Common myeloid progenitor, CD34-positive (primary cell): ENCODE measurements around the gene SHC4.
A peak's percentile ranks its signal among the peaks of the same experiment; 100 is the strongest.
"Not testable (repeated sequence)": the region's sequence is repeated elsewhere in the genome, so short reads cannot be mapped to it uniquely, and the experiment has no call there.

ENCODE experiments used
- CTCF ChIA-PET: fragments of 350-600 bp; sonication (Branson Sonifier 250); formaldehyde crosslinking; loops from one replicate; lab custom pipeline; 2021; ENCODE audit warnings: antibody characterized with exemption; lab: Charles Lee
- POLR2A ChIA-PET: fragments of 350-600 bp; sonication (Branson Sonifier 250); formaldehyde crosslinking; loops from one replicate; lab custom pipeline; 2021; ENCODE audit warnings: antibody characterized with exemption; lab: Charles Lee
- DNase-seq, 3 donors: peaks; one replicate each; pipeline versions ENCODE4 v3.0.0 to v3.0.0-alpha.2; 2013
- H3K27ac ChIP-seq, 2 experiments: 1 replicate in 1 of 2; 2 replicates in 1 of 2; pipeline ENCODE4 v1.7.0; 2013; ENCODE audit warnings: inconsistent platforms in 2 of 2, low read length in 2 of 2, mild to moderate bottlenecking in 2 of 2, low read depth in 1 of 2, moderate library complexity in 1 of 2; ENCODE audit not compliant: severe bottlenecking in 2 of 2, insufficient read depth in 1 of 2, poor library complexity in 1 of 2
- H3K27me3 ChIP-seq, 5 experiments: replicated peaks in 2 of 5; 1 replicate in 3 of 5; 2 replicates in 2 of 5; pipeline versions ENCODE4 v1.6.1 to v1.7.0; 2013; ENCODE audit warnings: low read length in 4 of 5, mild to moderate bottlenecking in 2 of 5, moderate library complexity in 2 of 5, inconsistent platforms in 1 of 5; ENCODE audit not compliant: insufficient read depth in 5 of 5, control insufficient read depth in 4 of 5
- H3K36me3 ChIP-seq, 4 experiments: 1 replicate in 2 of 4; 2 replicates in 2 of 4; pipeline versions ENCODE4 v1.6.1 to v1.7.0; 2013; ENCODE audit warnings: low read length in 3 of 4, control low read depth in 1 of 4, mild to moderate bottlenecking in 1 of 4; ENCODE audit not compliant: control insufficient read depth in 4 of 4, insufficient read depth in 4 of 4
- H3K4me1 ChIP-seq, 4 experiments: 1 replicate in 3 of 4; 2 replicates in 1 of 4; pipeline versions ENCODE4 v1.6.1 to v1.7.1; 2013; ENCODE audit warnings: low read length in 3 of 4, mild to moderate bottlenecking in 3 of 4, control low read depth in 1 of 4, inconsistent platforms in 1 of 4, moderate library complexity in 1 of 4; ENCODE audit not compliant: control insufficient read depth in 4 of 4, insufficient read depth in 4 of 4; ENCODE audit errors: control extremely low read depth in 1 of 4
- H3K4me3 ChIP-seq, 7 experiments: 1 replicate in 4 of 7; 2 replicates in 3 of 7; pipeline versions ENCODE4 v1.5.1 to v1.7.0; 2013; ENCODE audit warnings: mild to moderate bottlenecking in 7 of 7, low read length in 6 of 7, moderate library complexity in 6 of 7, inconsistent platforms in 2 of 7, low read depth in 2 of 7, control low read depth in 1 of 7; ENCODE audit not compliant: insufficient read depth in 4 of 7, control insufficient read depth in 1 of 7; ENCODE audit errors: extremely low read depth in 1 of 7
- H3K9me3 ChIP-seq, 5 experiments: 1 replicate in 4 of 5; 2 replicates in 1 of 5; pipeline versions ENCODE4 v1.6.1 to v1.7.1; 2013; ENCODE audit warnings: low read length in 4 of 5, mild to moderate bottlenecking in 2 of 5, inconsistent platforms in 1 of 5, low read depth in 1 of 5, moderate library complexity in 1 of 5; ENCODE audit not compliant: control insufficient read depth in 4 of 5, insufficient read depth in 2 of 5; ENCODE audit errors: control extremely low read depth in 1 of 5
- WGBS: methylation state at CpG from one replicate; pipeline ENCODE4 v1.1.5; 2013; ENCODE audit not compliant: insufficient coverage; 5-methylcytosine and 5-hydroxymethylcytosine counted together

The SHC4 gene

DNA sequence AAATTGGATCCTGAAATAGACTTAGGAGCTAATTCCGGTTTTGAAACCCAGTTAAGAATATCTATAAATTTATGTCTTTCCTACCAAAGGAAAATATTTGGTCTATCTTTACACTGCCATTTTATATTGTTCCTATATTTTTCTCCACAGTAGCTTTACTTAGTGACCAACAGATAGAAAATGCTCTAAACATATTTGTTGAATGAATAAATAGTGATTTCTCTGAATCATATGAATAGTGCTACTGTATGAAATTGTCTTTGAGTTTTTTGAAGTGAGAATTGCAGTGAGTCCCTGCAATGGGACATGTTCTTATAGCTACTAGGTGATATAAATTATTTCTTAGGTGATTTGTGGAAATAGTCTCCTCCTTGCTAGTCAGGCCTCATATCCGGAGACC lies 104.3 kb downstream of the SHC4 start:
- H3K27ac ChIP-seq = no peak overlapping the region
- H3K4me1 ChIP-seq = peaks cover 2 to 24% (median 12%) of the 10 kb centered on the region in 4 experiments
- no peak for DNase-seq
- 100% methylated on average over 1 of the region's 2 CpGs for WGBS
- no peaks in the 10 kb centered on the region for H3K9me3 ChIP-seq
- ChIA-PET CTCF (interaction anchor here (0.7 to 4.9 kb wide), 6 partner anchors 11 to 1286 kb away, joined by 3 to 26 read pairs (median 3); no protein-coding TSS in a partner anchor), POLR2A (no interaction called here)
- H3K36me3 ChIP-seq = no peaks in the 10 kb centered on the region
- no peaks in the 10 kb centered on the region for H3K27me3 ChIP-seq
- no peak overlapping the region for H3K4me3 ChIP-seq

DNA sequence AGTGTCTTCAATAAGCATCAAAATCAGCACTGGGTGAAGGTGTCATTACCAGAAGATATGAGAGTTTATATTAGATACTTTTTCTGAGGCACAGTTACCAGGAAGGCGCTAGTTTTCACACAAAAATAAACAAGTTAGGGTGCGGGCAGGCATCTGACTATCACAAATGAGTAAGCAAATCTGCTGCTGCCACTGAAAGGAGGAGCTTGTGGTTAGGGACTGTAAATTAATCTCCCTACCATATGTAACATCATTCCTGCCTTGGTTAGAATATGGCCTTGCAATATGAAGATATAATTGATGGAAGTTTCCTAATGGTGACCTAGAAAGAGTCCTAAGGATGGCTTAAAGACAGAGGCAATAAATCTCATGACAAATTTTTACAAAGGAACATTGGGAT lies 105.3 kb downstream of the SHC4 start:
- ChIA-PET POLR2A (no interaction called here), CTCF (interaction anchor here (1.0 to 4.9 kb wide), 4 partner anchors 12 to 1287 kb away, joined by 3 to 24 read pairs (median 3); no protein-coding TSS in a partner anchor)
- no peaks in the 10 kb centered on the region for H3K9me3 ChIP-seq
- DNase-seq = peak; percentile 76 to 93 (median 85)
- H3K4me3 ChIP-seq = peak overlapping the region in 1 of 7 experiments; percentile 38
- WGBS = no CpG with 5 or more reads among the region's 2 CpGs
- no peaks in the 10 kb centered on the region for H3K27me3 ChIP-seq
- H3K4me1 ChIP-seq = peaks cover 2 to 24% (median 12%) of the 10 kb centered on the region in 4 experiments
- peak overlapping the region; percentile 30 to 35 for H3K27ac ChIP-seq
- H3K36me3 ChIP-seq = no peaks in the 10 kb centered on the region

DNA sequence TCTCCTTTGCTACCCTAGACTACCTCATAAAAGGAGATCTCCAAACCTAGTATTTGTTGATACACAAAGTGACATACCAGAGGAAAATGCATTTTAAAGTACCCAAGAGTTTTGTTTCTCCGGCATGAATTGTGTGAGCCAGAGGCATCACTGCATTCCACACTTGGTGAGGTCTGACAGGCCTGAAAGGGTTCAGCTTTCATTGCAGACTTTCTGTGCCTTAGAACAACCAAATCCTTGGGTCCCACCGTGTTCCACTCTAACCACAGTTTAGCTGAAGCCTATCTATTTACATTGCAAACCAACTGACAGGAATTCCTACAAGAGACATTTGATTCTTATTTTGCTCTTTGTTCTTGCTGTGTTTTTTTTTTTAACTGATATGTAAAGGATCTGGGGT lies 106.8 kb downstream of the SHC4 start:
- no peak for DNase-seq
- Histone ChIP-seq H3K9me3 (no peaks in the 10 kb centered on the region), H3K36me3 (no peaks in the 10 kb centered on the region), H3K4me1 (peaks cover 2 to 21% (median 10%) of the 10 kb centered on the region in 4 experiments), H3K27me3 (no peaks in the 10 kb centered on the region), H3K4me3 (no peak overlapping the region), H3K27ac (no peak overlapping the region)
- POLR2A ChIA-PET = no interaction called here
- 100% methylated on average over 1 of the region's 2 CpGs for WGBS
- CTCF ChIA-PET = interaction anchor here (1.3 kb wide), 1 partner anchor 55 kb away, joined by 3 read pairs; no protein-coding TSS in a partner anchor

DNA sequence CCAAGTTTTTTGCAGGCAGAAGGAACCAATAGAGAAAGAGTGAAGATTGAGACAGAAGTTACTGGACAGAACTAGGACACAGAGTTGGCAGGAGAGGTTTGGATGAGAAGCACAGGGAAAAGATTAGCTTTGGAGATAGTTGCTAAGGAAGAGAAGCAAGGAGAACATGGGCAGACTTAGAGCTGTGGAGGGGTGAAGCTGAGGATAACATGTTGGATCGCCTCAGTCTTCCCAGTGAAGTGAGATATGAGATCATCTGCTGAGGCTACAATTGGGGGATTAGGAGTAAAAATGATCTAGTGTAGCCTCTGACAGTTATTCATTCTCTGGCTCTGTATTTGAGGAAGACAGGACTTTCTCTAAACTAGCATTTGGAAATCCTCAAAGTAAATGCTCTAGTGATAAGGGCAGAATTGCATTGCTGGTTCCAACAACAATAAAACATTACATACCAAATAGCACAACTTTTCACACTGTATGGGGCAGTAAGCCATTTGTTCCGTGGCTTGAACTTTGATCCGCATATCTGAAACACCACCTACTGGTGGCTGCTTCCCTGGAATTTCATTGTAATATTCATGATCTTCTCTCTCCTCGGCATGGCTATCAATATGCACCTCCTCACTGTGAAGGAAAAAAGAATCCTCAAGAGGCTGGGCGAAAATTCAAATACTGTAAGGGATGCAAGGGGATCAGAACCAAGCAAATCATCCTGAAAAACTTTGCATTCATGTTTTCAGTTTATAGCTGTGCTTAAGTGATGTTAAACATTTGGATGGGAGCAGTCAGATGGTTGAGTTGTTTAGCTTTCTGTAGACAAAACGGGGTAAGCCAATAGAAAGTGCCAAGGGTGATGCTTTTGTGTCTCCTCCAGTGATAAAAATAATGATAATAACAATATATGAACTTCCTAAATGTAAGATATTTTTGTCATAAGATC lies 107.9 kb downstream of the SHC4 start:
- Histone ChIP-seq H3K36me3 (no peaks in the 10 kb centered on the region), H3K27me3 (no peaks in the 10 kb centered on the region), H3K9me3 (no peaks in the 10 kb centered on the region), H3K27ac (no peak overlapping the region), H3K4me3 (no peak overlapping the region), H3K4me1 (peaks cover 2 to 21% (median 10%) of the 10 kb centered on the region in 4 experiments)
- CTCF ChIA-PET = interaction anchor here (0.9 to 1.1 kb wide), 2 partner anchors 494 to 497 kb away, joined by 3 read pairs; no protein-coding TSS in a partner anchor
- 58% methylated on average over 3 of the region's 6 CpGs for WGBS
- POLR2A ChIA-PET = no interaction called here
- peak; percentile 24 to 28 (median 25) for DNase-seq

DNA sequence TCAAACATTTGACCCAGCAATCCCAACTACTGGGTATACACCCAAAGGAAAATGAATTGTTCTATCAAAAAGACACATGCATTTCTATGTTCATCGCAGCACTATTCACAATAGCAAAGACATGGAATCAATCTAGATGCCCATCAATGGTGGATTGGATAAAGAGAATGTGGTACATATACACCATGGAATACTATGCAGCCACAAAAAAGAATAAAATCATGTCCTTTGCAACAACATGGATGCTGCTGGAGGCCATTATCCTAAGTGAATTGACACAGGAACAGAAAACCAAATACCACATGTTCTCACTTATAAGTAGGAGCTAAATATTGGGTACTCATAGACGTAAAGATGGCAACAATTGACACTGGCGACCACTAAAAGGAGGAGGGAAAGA lies 109.3 kb downstream of the SHC4 start:
- H3K27ac ChIP-seq, H3K9me3 ChIP-seq, H3K36me3 ChIP-seq, H3K27me3 ChIP-seq, DNase-seq, POLR2A ChIA-PET, H3K4me3 ChIP-seq, CTCF ChIA-PET: not testable (repeated sequence)
- no CpG with 5 or more reads among the region's 3 CpGs for WGBS
- peaks cover 2 to 19% (median 10%) of the 10 kb centered on the region in 4 experiments for H3K4me1 ChIP-seq

DNA sequence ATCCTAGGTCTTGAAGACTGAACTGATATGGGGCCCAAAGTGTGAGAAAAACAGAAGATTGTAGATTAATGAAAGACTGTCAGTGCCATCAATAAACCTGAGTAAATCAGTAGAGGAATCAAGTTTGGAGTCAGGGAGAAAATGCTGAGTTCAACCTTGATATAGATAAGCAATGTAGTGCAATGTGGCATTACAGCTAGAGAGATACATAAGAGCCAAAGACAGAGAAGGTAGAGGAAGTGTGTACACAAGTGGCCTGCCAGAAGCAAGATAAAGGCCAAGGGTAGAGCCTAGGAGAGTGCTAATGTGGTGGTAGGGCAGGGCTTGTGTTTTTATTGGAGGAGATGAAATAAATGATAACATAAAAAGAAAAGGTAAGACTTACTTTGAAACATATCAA lies 111.8 kb downstream of the SHC4 start:
- H3K4me3 ChIP-seq = no peak overlapping the region
- CTCF ChIA-PET = no interaction called here
- H3K36me3 ChIP-seq = no peaks in the 10 kb centered on the region
- POLR2A ChIA-PET = no interaction called here
- no peaks in the 10 kb centered on the region for H3K27me3 ChIP-seq
- H3K9me3 ChIP-seq = no peaks in the 10 kb centered on the region
- no peak for DNase-seq
- no peak overlapping the region for H3K27ac ChIP-seq
- H3K4me1 ChIP-seq = peaks cover 0 to 2% (median 0%) of the 10 kb centered on the region in 4 experiments

DNA sequence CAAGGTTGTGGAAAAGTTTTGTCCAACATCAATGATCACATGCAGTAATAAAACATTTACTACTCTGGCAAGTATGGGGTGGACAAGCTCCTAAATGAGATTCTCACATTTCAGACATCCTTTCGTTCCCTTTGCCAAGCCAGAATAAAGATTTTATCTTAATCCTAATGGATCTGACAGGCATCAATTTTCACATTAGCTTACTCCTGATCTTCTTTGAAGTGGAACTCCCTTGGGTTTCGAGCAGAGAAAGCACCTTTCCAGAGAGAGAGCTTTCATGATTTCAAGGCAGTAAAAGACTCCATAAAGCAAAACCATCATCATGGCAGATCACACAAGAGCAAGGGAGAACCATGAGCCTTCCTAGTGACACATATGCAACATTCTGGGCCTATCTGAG lies 113.1 kb downstream of the SHC4 start:
- no peaks in the 10 kb centered on the region for H3K36me3 ChIP-seq
- POLR2A ChIA-PET = no interaction called here
- CTCF ChIA-PET = no interaction called here
- DNase-seq = no peak
- WGBS = 100% methylated on average over 2 of the region's 2 CpGs
- no peak overlapping the region for H3K27ac ChIP-seq
- H3K4me1 ChIP-seq = peaks cover 0 to 2% (median 0%) of the 10 kb centered on the region in 4 experiments
- no peaks in the 10 kb centered on the region for H3K9me3 ChIP-seq
- H3K4me3 ChIP-seq = no peak overlapping the region
- H3K27me3 ChIP-seq = no peaks in the 10 kb centered on the region
